PC-9 (cell line): ENCODE data around the gene TCP11L1. TPM values are rescaled to one million over a fixed set of nuclear protein-coding genes. Genes with fewer than 3 reads are reported as not detected.

Source experiments
- BruUV-seq: library from RNA; stranded (reverse); fragments of 400-500 nt; replicated peaks from 2 replicates; lab custom pipeline; 2021; lab: Mats Ljungman, UMichigan
- CTCF ChIA-PET: fragments of 300-600 bp; sonication (Branson Sonifier 250); formaldehyde crosslinking; loops from one replicate; lab custom pipeline; 2022; ENCODE audit warnings: antibody characterized with exemption; lab: Charles Lee
- POLR2A ChIA-PET: fragments of 300-600 bp; sonication (Branson Sonifier 250); formaldehyde crosslinking; loops from one replicate; lab custom pipeline; 2022; ENCODE audit warnings: antibody characterized with exemption; ENCODE audit not compliant: unreplicated experiment; lab: Charles Lee
- DNase-seq, 2 experiments: peaks; one replicate each; pipeline versions ENCODE4 v3.0.0 to v3.0.0-alpha.2; 2015 to 2022; ENCODE audit warnings: mixed read lengths in 1 of 2
- H2AFZ ChIP-seq: fragments of 200-600 bp; sonication (generic); 2 replicates; pipeline ENCODE4 v1.8.1; 2017; ENCODE audit warnings: antibody characterized with exemption
- H3F3A ChIP-seq: fragments of 200-600 bp; sonication (generic); 2 replicates; pipeline ENCODE4 v1.8.1; 2017; ENCODE audit warnings: antibody characterized with exemption, mild to moderate bottlenecking, low read depth; ENCODE audit not compliant: insufficient read depth
- H3K27ac ChIP-seq: fragments of 200-600 bp; sonication (generic); 2 replicates; pipeline ENCODE4 v1.6.1; 2016; ENCODE audit warnings: mixed run types
- H3K27me3 ChIP-seq: fragments of 200-600 bp; sonication (generic); 2 replicates; pipeline ENCODE4 v1.6.1; 2016; ENCODE audit warnings: low read depth, mixed run types; ENCODE audit not compliant: insufficient read depth
- H3K36me3 ChIP-seq: fragments of 200-600 bp; sonication (generic); 2 replicates; pipeline ENCODE4 v1.6.1; 2016; ENCODE audit warnings: low read depth, mixed run types
- H3K4me1 ChIP-seq: fragments of 200-600 bp; sonication (generic); replicated peaks from 2 replicates; pipeline ENCODE4 v1.6.1; 2016; ENCODE audit warnings: mixed run types; ENCODE audit not compliant: insufficient read depth
- H3K4me2 ChIP-seq: fragments of 200-600 bp; sonication (generic); 2 replicates; pipeline ENCODE4 v1.6.1; 2017; ENCODE audit warnings: mixed run types
- H3K4me3 ChIP-seq: fragments of 200-600 bp; sonication (generic); 2 replicates; pipeline ENCODE4 v1.6.1; 2016; ENCODE audit warnings: mixed run types
- H3K79me2 ChIP-seq: fragments of 200-600 bp; sonication (generic); 2 replicates; pipeline ENCODE4 v1.6.1; 2017; ENCODE audit warnings: low read depth, mixed run types
- H3K9me2 ChIP-seq: fragments of 200-600 bp; sonication (generic); 2 replicates; pipeline ENCODE4 v1.8.1; 2017; ENCODE audit warnings: mild to moderate bottlenecking; ENCODE audit not compliant: insufficient read depth
- H3K9me3 ChIP-seq: fragments of 200-600 bp; sonication (generic); 2 replicates; pipeline ENCODE4 v1.8.1; 2016; ENCODE audit warnings: low read depth; ENCODE audit not compliant: insufficient read depth
- H4K20me1 ChIP-seq: fragments of 200-600 bp; sonication (generic); 2 replicates; pipeline ENCODE4 v1.8.1; 2017; ENCODE audit not compliant: insufficient read depth
- CTCF ChIP-seq: fragments of 200-600 bp; sonication (generic); conservative IDR thresholded peaks from 2 replicates; pipeline ENCODE4 v1.6.1; 2017; ENCODE audit warnings: mixed run types, antibody characterized with exemption, mild to moderate bottlenecking, moderate library complexity
- EZH2 ChIP-seq: fragments of 200-600 bp; sonication (generic); IDR thresholded peaks from 2 replicates; pipeline ENCODE4 v1.8.0; 2017; ENCODE audit warnings: antibody characterized with exemption, low read depth
- intact Hi-C: fragments of 100-400 bp; cut with micrococcal nuclease; formaldehyde crosslinking; loops from one replicate; pipeline ENCODE4 v1.10.0; 2022; ENCODE audit not compliant: unreplicated experiment
- total RNA-seq: library from RNA; stranded (reverse); gene quantifications from 2 replicates; pipeline ENCODE4 v1.2.3, GENCODE V29; 2021

TCP11L1 gene
- total RNA-seq, 1 experiment from 2014 or later = 8.1 TPM

- no peaks in the 10 kb centered on the region for H3K79me2 ChIP-seq
- TF ChIP-seq EZH2 (no peak), CTCF (no peak)
- H3K27ac ChIP-seq = no peak overlapping the region
- no peaks in the 10 kb centered on the region for H3F3A ChIP-seq
- no peak overlapping the region for H3K4me2 ChIP-seq
- H3K4me1 ChIP-seq = no peaks in the 10 kb centered on the region
- H3K9me3 ChIP-seq = no peaks in the 10 kb centered on the region
- no peak for DNase-seq
- POLR2A ChIA-PET = interaction anchor here (0.6 kb wide), 1 partner anchor 33 kb away, joined by 3 read pairs; no protein-coding TSS in a partner anchor
- intact Hi-C loops = no loop called here
- no TSS peak for BruUV-seq
- H3K27me3 ChIP-seq = no peaks in the 10 kb centered on the region
- H2AFZ ChIP-seq = no peak overlapping the region
- H4K20me1 ChIP-seq = 0 out of 2 replicates have a peak, but pooled peaks cover 3% of the 10 kb centered on the region
- H3K4me3 ChIP-seq = no peak overlapping the region
- no peaks in the 10 kb centered on the region for H3K36me3 ChIP-seq
- CTCF ChIA-PET = interaction anchor here (0.7 kb wide), 1 partner anchor 12 kb away, joined by 3 read pairs; no protein-coding TSS in a partner anchor
- H3K9me2 ChIP-seq = no peaks in the 10 kb centered on the region
Measured at GRCh38 chr11:33033493-33033892, 5.9 kb upstream of the TCP11L1 start.

GRCh38 chr11:33035011-33035410, 4.4 kb upstream of the TCP11L1 start:
- CTCF ChIA-PET = no interaction called here
- TF ChIP-seq CTCF (no peak), EZH2 (no peak)
- H3K4me2 ChIP-seq = no peak overlapping the region
- H3K4me3 ChIP-seq = no peak overlapping the region
- peaks cover under 1% of the 10 kb centered on the region for H3K4me1 ChIP-seq
- no peaks in the 10 kb centered on the region for H3K9me3 ChIP-seq
- H3K27me3 ChIP-seq = no peaks in the 10 kb centered on the region
- H3K36me3 ChIP-seq = no peaks in the 10 kb centered on the region
- H3F3A ChIP-seq = no peaks in the 10 kb centered on the region
- intact Hi-C loops = no loop called here
- H4K20me1 ChIP-seq = 0 out of 2 replicates have a peak, but pooled peaks cover 3% of the 10 kb centered on the region
- no peaks in the 10 kb centered on the region for H3K79me2 ChIP-seq
- BruUV-seq = no TSS peak
- no peak for DNase-seq
- no peak overlapping the region for H2AFZ ChIP-seq
- H3K9me2 ChIP-seq = no peaks in the 10 kb centered on the region
- POLR2A ChIA-PET = no interaction called here
- no peak overlapping the region for H3K27ac ChIP-seq

- DNase-seq = no peak
- BruUV-seq = TSS peak; percentile 45
- H3F3A ChIP-seq = no peaks in the 10 kb centered on the region
- peaks cover 6% of the 10 kb centered on the region for H3K4me1 ChIP-seq
- TF ChIP-seq EZH2 = no peak
- TF ChIP-seq CTCF = no peak
- ChIA-PET CTCF (interaction anchor here (0.6 to 0.7 kb wide), 2 partner anchors 314 to 693 kb away, joined by 3 read pairs; no protein-coding TSS in a partner anchor), POLR2A (interaction anchor here (0.5 to 0.7 kb wide), 6 partner anchors 11 to 742 kb away, joined by 3 to 13 read pairs (median 4); no protein-coding TSS in a partner anchor)
- H3K4me3 ChIP-seq = peak overlapping the region; percentile 80
- no peaks in the 10 kb centered on the region for H3K36me3 ChIP-seq
- H3K27ac ChIP-seq = no peak overlapping the region
- H2AFZ ChIP-seq = peak overlapping the region; percentile 97
- H3K9me3 ChIP-seq = no peaks in the 10 kb centered on the region; the same call in 1 of the 2 replicates
- H3K4me2 ChIP-seq = peak overlapping the region; percentile 81
- no peaks in the 10 kb centered on the region for H3K27me3 ChIP-seq
- no peaks in the 10 kb centered on the region for H3K79me2 ChIP-seq
- no peaks in the 10 kb centered on the region for H4K20me1 ChIP-seq
- intact Hi-C loops = no loop called here
- no peaks in the 10 kb centered on the region for H3K9me2 ChIP-seq
Measured at GRCh38 chr11:33040033-33040861, 875 bp downstream of the TCP11L1 start.
